OCI-LY1 (cell line): ENCODE results near the gene SZRD1.

Experiments
- H2AFZ ChIP-seq: fragments of 200-600 bp; sonication (generic), shearing (Covaris generic); 2 replicates; pipeline ENCODE4 v1.6.0; 2014; ENCODE audit warnings: antibody characterized with exemption, mild to moderate bottlenecking, low read length
- H3F3A ChIP-seq: fragments of 200-600 bp; sonication (generic), shearing (Covaris generic); 2 replicates; pipeline ENCODE4 v1.6.0; 2014; ENCODE audit warnings: mild to moderate bottlenecking, antibody characterized with exemption, low read length, moderate library complexity; ENCODE audit not compliant: insufficient read depth
- H3K27ac ChIP-seq: fragments of 200-600 bp; sonication (generic); 2 replicates; pipeline ENCODE4 v1.5.1; 2014; ENCODE audit warnings: low read length, mixed run types, mild to moderate bottlenecking, low read depth; ENCODE audit not compliant: poor library complexity, severe bottlenecking
- H3K27me3 ChIP-seq: fragments of 200-600 bp; sonication (generic); 2 replicates; pipeline ENCODE4 v1.6.0; 2014; ENCODE audit warnings: antibody characterized with exemption, mild to moderate bottlenecking, low read length, moderate library complexity; ENCODE audit not compliant: insufficient read depth
- H3K36me3 ChIP-seq: fragments of 200-600 bp; sonication (generic); 2 replicates; pipeline ENCODE4 v1.6.1; 2014; ENCODE audit warnings: mild to moderate bottlenecking, antibody characterized with exemption, low read length, moderate library complexity, mixed read lengths; ENCODE audit not compliant: insufficient read depth
- H3K4me1 ChIP-seq: fragments of 200-600 bp; sonication (generic); 2 replicates; pipeline ENCODE4 v1.5.1; 2014; ENCODE audit warnings: mild to moderate bottlenecking, low read length, moderate library complexity; ENCODE audit not compliant: insufficient read depth, severe bottlenecking
- H3K4me2 ChIP-seq: fragments of 200-600 bp; sonication (generic), shearing (Covaris generic); 2 replicates; pipeline ENCODE4 v1.6.1; 2014; ENCODE audit warnings: low read length
- H3K4me3 ChIP-seq: fragments of 200-600 bp; sonication (generic); 2 replicates; pipeline ENCODE4 v1.5.1; 2014; ENCODE audit warnings: low read length, low read depth, mild to moderate bottlenecking, mixed read lengths; ENCODE audit not compliant: poor library complexity, severe bottlenecking
- H3K79me2 ChIP-seq: fragments of 200-600 bp; shearing (Covaris generic); 2 replicates; pipeline ENCODE4 v1.6.1; 2016; ENCODE audit warnings: mixed run types, low read length, mixed read lengths; ENCODE audit not compliant: insufficient read depth
- H3K9ac ChIP-seq: fragments of 200-600 bp; sonication (generic), shearing (Covaris generic); 2 replicates; pipeline ENCODE4 v1.6.1; 2014; ENCODE audit warnings: mild to moderate bottlenecking, low read length, mixed read lengths
- H3K9me2 ChIP-seq: fragments of 200-600 bp; sonication (generic), shearing (Covaris generic); 2 replicates; pipeline ENCODE4 v1.6.1; 2014; ENCODE audit warnings: low read depth, mild to moderate bottlenecking, low read length, mixed read lengths
- H3K9me3 ChIP-seq: fragments of 200-600 bp; shearing (Covaris generic); 2 replicates; pipeline ENCODE4 v1.6.1; 2014; ENCODE audit warnings: low read length, mixed read lengths
- H4K20me1 ChIP-seq: fragments of 200-600 bp; sonication (generic), shearing (Covaris generic); 2 replicates; pipeline ENCODE4 v1.6.0; 2016; ENCODE audit warnings: mild to moderate bottlenecking, low read length; ENCODE audit not compliant: insufficient read depth
- EZH2 ChIP-seq: fragments of 200-600 bp; sonication (generic), shearing (Covaris generic); IDR thresholded peaks from 2 replicates; pipeline ENCODE4 v1.8.0; 2017; ENCODE audit warnings: borderline replicate concordance, mixed run types, mild to moderate bottlenecking, antibody characterized with exemption, low read length, moderate library complexity, mixed read lengths
- TF ChIP-seq, protein P1 (sequence below): fragments of 200-600 bp; sonication (generic), shearing (Covaris generic); IDR thresholded peaks from 2 replicates; pipeline ENCODE4 v1.5.1; 2017; ENCODE audit warnings: mild to moderate bottlenecking, antibody characterized with exemption, low read length, moderate library complexity, mixed read lengths

SZRD1 gene

DNA sequence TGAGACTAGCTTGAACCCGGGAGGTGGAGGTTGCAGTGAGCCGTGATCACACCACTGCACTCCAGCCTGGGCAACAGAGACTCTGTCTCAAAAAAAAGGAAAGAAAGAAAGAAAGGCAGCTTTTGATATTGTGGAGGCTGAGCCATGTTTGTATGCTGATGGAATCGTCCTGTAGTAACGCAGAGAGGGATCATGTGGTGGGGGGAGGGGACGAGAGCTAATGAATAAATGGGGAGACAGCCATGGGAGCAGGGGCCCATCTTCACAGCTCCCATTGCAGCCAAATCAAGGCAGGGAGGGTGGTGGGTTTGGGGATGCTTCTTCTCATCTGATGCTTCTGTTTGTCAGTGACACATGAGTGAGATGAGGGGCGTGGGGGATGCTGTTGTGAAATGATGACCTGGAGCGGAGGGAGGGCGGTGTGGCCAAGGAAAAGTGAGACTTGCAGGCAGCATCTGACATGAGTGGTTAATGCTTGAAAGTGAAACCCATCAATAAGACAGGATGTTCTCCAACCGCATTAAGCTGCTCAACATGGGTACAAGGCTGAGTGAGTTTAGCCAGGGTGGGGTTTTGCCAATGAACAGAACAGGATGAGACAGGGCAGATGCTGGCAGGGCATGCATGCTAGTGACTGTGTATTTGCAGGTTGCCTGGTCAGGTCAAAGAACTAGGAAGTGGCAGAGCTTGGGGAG, 53.5 kb downstream of the SZRD1 start:
- TF ChIP-seq, protein P1, sequence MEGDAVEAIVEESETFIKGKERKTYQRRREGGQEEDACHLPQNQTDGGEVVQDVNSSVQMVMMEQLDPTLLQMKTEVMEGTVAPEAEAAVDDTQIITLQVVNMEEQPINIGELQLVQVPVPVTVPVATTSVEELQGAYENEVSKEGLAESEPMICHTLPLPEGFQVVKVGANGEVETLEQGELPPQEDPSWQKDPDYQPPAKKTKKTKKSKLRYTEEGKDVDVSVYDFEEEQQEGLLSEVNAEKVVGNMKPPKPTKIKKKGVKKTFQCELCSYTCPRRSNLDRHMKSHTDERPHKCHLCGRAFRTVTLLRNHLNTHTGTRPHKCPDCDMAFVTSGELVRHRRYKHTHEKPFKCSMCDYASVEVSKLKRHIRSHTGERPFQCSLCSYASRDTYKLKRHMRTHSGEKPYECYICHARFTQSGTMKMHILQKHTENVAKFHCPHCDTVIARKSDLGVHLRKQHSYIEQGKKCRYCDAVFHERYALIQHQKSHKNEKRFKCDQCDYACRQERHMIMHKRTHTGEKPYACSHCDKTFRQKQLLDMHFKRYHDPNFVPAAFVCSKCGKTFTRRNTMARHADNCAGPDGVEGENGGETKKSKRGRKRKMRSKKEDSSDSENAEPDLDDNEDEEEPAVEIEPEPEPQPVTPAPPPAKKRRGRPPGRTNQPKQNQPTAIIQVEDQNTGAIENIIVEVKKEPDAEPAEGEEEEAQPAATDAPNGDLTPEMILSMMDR: no peak
- TF ChIP-seq EZH2: no peak
- Histone ChIP-seq H3K79me2 (no peaks in the 10 kb centered on the region), H3F3A (no peaks in the 10 kb centered on the region), H2AFZ (no peak overlapping the region), H3K9me2 (no peaks in the 10 kb centered on the region), H3K27ac (no peak overlapping the region), H3K36me3 (no peaks in the 10 kb centered on the region), H3K4me3 (no peak overlapping the region), H3K4me2 (no peak overlapping the region), H4K20me1 (no peaks in the 10 kb centered on the region), H3K27me3 (peaks cover 5% of the 10 kb centered on the region; the same call in 1 of the 2 replicates), H3K4me1 (no peaks in the 10 kb centered on the region), H3K9ac (no peak overlapping the region), H3K9me3 (no peaks in the 10 kb centered on the region)

DNA sequence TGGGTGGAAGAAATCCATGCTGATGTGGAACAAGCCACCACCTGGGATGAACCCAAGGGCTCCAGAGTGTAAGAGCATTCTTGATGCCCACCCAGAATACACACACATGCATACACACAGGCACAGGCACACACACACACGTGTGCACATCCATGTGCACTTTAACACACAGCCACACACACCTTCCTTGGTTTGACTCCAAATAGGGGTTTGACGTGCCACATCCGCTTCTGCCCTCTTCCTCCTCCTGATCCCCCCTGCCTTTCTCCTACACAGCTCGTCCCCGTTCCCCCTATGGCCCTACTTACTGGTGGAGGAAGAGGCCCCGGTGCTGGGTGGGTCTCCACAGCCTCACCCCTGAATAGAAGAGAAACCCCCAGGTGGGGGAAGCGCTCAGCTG, 54.2 kb downstream of the SZRD1 start:
- TF ChIP-seq, protein P1: no peak
- no peak for TF ChIP-seq EZH2
- H3K9me3 ChIP-seq: no peaks in the 10 kb centered on the region
- peaks cover 5% of the 10 kb centered on the region; the same call in 1 of the 2 replicates for H3K27me3 ChIP-seq
- no peaks in the 10 kb centered on the region for H3K79me2 ChIP-seq
- H4K20me1 ChIP-seq: no peaks in the 10 kb centered on the region
- H3K27ac ChIP-seq: no peak overlapping the region
- H2AFZ ChIP-seq: no peak overlapping the region
- H3K4me1 ChIP-seq: no peaks in the 10 kb centered on the region
- H3K9ac ChIP-seq: no peak overlapping the region
- H3K4me2 ChIP-seq: no peak overlapping the region
- H3K36me3 ChIP-seq: no peaks in the 10 kb centered on the region
- H3K4me3 ChIP-seq: no peak overlapping the region
- H3F3A ChIP-seq: no peaks in the 10 kb centered on the region
- H3K9me2 ChIP-seq: no peaks in the 10 kb centered on the region

DNA sequence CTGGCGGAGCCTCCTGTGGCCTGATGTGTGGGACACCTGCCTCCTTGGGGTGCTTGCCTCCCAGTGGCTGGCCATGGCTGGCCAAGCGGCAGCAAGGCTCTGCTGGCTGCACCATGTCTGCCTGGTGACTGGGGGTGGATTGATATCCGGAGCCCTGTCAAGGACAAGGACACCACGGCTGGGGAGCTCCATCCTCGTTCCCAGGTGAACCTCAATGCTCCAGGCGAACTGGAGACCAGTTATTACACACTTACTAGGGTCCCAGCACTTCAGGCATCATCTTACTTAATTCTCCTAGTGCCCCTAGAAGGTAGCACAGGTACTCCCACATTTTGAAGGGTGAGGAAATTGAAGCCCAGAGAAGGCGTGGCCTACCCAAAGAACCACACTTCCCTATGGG, 55.0 kb downstream of the SZRD1 start:
- no peak overlapping the region for H3K4me2 ChIP-seq
- no peak for TF ChIP-seq EZH2
- TF ChIP-seq, protein P1: no peak
- H3K9me3 ChIP-seq: no peaks in the 10 kb centered on the region
- no peaks in the 10 kb centered on the region for H3K9me2 ChIP-seq
- H3K36me3 ChIP-seq: no peaks in the 10 kb centered on the region
- no peak overlapping the region for H2AFZ ChIP-seq
- H3K79me2 ChIP-seq: no peaks in the 10 kb centered on the region
- no peaks in the 10 kb centered on the region for H3F3A ChIP-seq
- H3K4me3 ChIP-seq: no peak overlapping the region
- H3K27ac ChIP-seq: no peak overlapping the region
- H3K4me1 ChIP-seq: no peaks in the 10 kb centered on the region
- H3K9ac ChIP-seq: no peak overlapping the region
- no peaks in the 10 kb centered on the region for H4K20me1 ChIP-seq
- H3K27me3 ChIP-seq: peaks cover 5% of the 10 kb centered on the region; the same call in 1 of the 2 replicates
